Mammary epithelial cell (primary cell): ENCODE results near the gene FAM151B.

ENCODE experiments used
- CTCF ChIP-seq, 2 donors: IDR thresholded peaks in 1 of 2; conservative IDR thresholded peaks in 1 of 2; 2 replicates each; pipeline ENCODE4 v1.5.1; 2011 to 2012; ENCODE audit warnings: inconsistent platforms in 2 of 2, low read length in 2 of 2, mild to moderate bottlenecking in 2 of 2, control low read depth in 1 of 2, low read depth in 1 of 2; ENCODE audit not compliant: insufficient read depth in 1 of 2; ENCODE audit errors: extremely low read depth in 1 of 2
- EZH2 ChIP-seq: IDR thresholded peaks from 2 replicates; pipeline ENCODE4 v1.6.1; 2012; ENCODE audit warnings: low read length, inconsistent platforms, borderline replicate concordance

- TF ChIP-seq CTCF (conservative IDR thresholded peaks at IDR 0.05 in 1 of 2, IDR thresholded peaks at IDR 0.05 in 1 of 2; ENCODE audit: extremely low read depth in 1 of 2, insufficient read depth in 1 of 2, low read depth in 1 of 2, low read length in 2 of 2), result no peak
- TF ChIP-seq EZH2, result no peak
Measured at GRCh38 chr5:80507663-80508062, 19.8 kb downstream of the FAM151B start.
